ENCODE measurements around the gene CMC2. TPM values are rescaled to one million over a fixed set of nuclear protein-coding genes. Genes with fewer than 3 reads are reported as not detected.

The CMC2 gene
- total RNA-seq, 1 donor from 2014 or later = 4.0 TPM

DNA sequence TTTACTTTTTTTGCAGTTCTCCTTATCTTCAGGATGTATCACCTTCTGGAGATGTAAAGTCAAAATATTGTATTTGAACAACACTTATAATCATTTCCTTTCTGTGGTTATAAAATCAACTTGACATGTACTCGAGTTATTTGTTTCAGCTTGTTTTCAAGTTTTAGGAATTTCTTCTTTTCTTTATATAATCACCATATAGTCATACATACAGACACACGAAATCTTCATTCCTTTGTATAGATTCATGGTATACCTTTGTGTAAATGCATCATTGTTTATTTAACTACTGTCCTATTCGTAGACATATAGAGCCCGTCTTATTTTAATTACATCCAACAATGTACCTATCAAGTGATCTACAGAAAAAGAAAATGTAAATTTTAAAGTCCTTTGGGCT is 40.1 kb downstream of the CMC2 start:
- Histone ChIP-seq H3K4me1 (no peaks in the 10 kb centered on the region), H3K4me3 (no peak overlapping the region), H3K27ac (no peak overlapping the region), H3K36me3 (peaks cover 0 to 5% of the 10 kb centered on the region in 2 donors), H3K9me3 (no peaks in the 10 kb centered on the region), H3K27me3 (no peaks in the 10 kb centered on the region)
- intact Hi-C loops (cut with DNase I) = no loop called here
- no peak for DNase-seq (ENCODE audit: low spot score in 2 of 2)
- TF ChIP-seq, protein P1, sequence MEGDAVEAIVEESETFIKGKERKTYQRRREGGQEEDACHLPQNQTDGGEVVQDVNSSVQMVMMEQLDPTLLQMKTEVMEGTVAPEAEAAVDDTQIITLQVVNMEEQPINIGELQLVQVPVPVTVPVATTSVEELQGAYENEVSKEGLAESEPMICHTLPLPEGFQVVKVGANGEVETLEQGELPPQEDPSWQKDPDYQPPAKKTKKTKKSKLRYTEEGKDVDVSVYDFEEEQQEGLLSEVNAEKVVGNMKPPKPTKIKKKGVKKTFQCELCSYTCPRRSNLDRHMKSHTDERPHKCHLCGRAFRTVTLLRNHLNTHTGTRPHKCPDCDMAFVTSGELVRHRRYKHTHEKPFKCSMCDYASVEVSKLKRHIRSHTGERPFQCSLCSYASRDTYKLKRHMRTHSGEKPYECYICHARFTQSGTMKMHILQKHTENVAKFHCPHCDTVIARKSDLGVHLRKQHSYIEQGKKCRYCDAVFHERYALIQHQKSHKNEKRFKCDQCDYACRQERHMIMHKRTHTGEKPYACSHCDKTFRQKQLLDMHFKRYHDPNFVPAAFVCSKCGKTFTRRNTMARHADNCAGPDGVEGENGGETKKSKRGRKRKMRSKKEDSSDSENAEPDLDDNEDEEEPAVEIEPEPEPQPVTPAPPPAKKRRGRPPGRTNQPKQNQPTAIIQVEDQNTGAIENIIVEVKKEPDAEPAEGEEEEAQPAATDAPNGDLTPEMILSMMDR (IDR thresholded peaks at IDR 0.05) = no peak

DNA sequence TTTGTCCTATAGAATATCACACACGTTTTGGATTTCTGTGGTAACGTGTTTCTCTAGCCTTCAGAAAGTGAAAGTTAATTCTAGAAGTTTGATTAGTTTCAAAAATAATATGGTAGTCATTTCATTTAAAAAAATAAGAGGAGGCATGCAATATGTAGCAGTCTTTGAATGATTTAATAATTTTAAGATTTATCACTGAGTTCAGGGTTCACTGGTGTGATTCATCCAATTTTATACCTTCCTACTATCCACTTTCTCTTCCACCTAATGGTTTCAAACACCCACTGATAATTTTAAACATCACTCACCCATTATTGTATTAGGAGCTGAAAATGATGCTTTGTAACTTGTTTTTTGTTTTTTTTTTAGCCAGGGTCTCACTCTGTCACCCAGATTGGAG is 42.3 kb downstream of the CMC2 start:
- H3K27me3 ChIP-seq = no peaks in the 10 kb centered on the region
- H3K27ac ChIP-seq = no peak overlapping the region
- intact Hi-C loops (cut with DNase I) = no loop called here
- H3K4me3 ChIP-seq = no peak overlapping the region
- TF ChIP-seq, protein P1 (IDR thresholded peaks at IDR 0.05) = no peak
- peaks cover 2 to 6% of the 10 kb centered on the region in 2 donors for H3K9me3 ChIP-seq
- H3K4me1 ChIP-seq = no peaks in the 10 kb centered on the region
- no peak for DNase-seq (ENCODE audit: low spot score in 2 of 2)
- peaks cover 0 to under 1% of the 10 kb centered on the region in 2 donors for H3K36me3 ChIP-seq

DNA sequence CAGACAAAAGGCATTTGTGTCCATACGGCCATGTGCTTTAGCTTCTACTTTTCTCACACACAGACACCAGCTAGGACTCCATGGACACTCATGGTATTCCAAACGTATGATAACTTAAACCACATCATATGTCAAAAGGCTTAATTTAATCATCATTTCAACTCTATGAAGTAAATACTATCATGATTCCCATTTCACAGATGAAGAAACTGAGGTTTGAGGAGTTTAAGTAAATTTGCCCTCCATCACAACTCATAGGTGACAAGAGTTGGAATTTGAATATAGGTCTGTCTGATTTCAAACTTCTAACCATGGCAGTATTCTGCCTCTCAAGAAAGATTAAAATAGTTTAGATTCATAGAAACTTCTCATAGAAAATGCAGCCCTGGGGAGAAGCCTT is 43.8 kb downstream of the CMC2 start:
- no peak overlapping the region for H3K4me3 ChIP-seq
- no peaks in the 10 kb centered on the region for H3K27me3 ChIP-seq
- peaks cover 12 to 21% of the 10 kb centered on the region in 2 donors for H3K9me3 ChIP-seq
- intact Hi-C loops (cut with DNase I) = no loop called here
- no peaks in the 10 kb centered on the region for H3K4me1 ChIP-seq
- no peak overlapping the region for H3K27ac ChIP-seq
- no peaks in the 10 kb centered on the region for H3K36me3 ChIP-seq
- TF ChIP-seq, protein P1 (IDR thresholded peaks at IDR 0.05) = no peak
- DNase-seq (ENCODE audit: low spot score in 2 of 2) = no peak

DNA sequence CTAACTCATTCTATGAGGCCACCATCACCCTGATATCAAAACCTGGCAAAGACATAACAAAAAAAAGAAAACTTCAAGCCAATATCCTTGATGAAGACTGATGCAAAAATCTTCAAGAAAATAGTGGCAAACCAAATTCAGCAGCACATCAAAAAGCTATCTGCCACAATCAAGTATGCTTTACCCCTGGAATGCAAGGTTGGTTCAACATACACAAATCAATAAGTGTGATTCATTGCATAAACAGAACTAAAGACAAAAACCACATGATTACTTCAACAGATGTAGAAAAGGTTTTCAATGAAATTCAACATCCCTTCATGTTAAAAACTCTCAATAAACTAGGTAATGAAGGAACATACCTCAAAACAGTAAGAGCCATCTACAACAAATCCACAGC is 48.4 kb downstream of the CMC2 start:
- Histone ChIP-seq H3K36me3 (no peaks in the 10 kb centered on the region), H3K4me3 (no peak overlapping the region), H3K27me3 (no peaks in the 10 kb centered on the region), H3K4me1 (no peaks in the 10 kb centered on the region), H3K9me3 (peaks cover 12 to 38% of the 10 kb centered on the region in 2 donors), H3K27ac (no peak overlapping the region)
- TF ChIP-seq, protein P1 (IDR thresholded peaks at IDR 0.05) = no peak
- intact Hi-C loops (cut with DNase I) = no loop called here
- no peak for DNase-seq (ENCODE audit: low spot score in 2 of 2)

DNA sequence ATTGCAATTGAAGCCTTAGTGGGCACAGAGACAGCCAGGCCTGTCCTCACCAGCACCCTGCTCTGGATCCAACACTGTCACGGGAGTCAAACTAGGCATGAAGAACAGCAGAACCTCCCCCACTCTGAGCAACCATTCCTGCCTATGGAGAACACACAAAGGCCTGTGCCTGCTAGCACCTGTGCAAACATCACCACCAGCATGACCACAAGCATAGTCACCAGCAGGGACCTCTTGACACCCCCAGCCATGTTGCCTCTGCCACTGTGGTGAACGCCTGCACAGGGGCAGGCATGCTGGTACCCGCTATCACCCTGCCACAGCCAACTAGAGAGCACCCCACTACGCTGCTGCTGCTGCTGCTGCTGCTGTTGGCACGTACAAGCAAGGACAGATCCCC is 51.7 kb downstream of the CMC2 start:
- TF ChIP-seq, protein P1 (IDR thresholded peaks at IDR 0.05) = no peak
- Histone ChIP-seq H3K4me3 (no peak overlapping the region), H3K36me3 (no peaks in the 10 kb centered on the region), H3K9me3 (peaks cover 12 to 38% of the 10 kb centered on the region in 2 donors), H3K27ac (no peak overlapping the region), H3K27me3 (no peaks in the 10 kb centered on the region), H3K4me1 (no peaks in the 10 kb centered on the region)
- DNase-seq (ENCODE audit: low spot score in 2 of 2) = no peak
- intact Hi-C loops (cut with DNase I) = no loop called here

DNA sequence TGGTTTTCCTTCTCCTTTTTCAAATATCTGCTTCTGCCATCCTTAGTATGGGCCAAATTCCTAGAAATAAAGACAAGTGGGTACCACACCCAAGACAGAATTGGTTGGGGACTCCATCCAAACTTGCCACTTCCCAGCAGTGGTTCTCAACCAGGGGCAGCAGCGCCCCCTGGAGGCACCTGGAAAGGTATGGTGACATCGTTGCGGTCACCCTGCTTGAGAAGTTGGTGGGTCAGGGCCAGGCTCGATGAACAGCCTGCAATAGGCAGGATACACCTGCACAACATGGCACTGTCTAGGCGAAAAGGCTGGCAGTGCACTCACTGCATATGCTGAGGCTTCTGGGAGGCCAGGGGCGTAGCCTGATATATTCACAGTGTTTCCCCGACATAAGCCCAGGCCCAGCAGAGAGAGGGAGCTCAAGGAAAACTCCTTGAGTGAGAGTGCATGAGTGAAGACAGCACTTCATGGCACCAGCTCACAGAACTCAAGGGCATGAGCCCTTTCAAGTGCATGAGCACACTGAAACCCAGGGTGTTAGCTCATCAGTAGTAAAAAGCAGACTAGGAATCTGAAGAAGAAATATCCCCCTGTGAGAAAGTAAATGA is 57.7 kb downstream of the CMC2 start:
- H3K4me1 ChIP-seq = no peaks in the 10 kb centered on the region
- no peak for DNase-seq (ENCODE audit: low spot score in 2 of 2)
- no peaks in the 10 kb centered on the region for H3K9me3 ChIP-seq
- H3K4me3 ChIP-seq = no peak overlapping the region
- H3K27ac ChIP-seq = no peak overlapping the region
- no peaks in the 10 kb centered on the region for H3K36me3 ChIP-seq
- TF ChIP-seq, protein P1 (IDR thresholded peaks at IDR 0.05) = peak; percentile 13 to 63 (median 23)
- H3K27me3 ChIP-seq = no peaks in the 10 kb centered on the region
- intact Hi-C loops (cut with DNase I) = no loop called here
